SK-MEL-5 (cell line): Measurements from ENCODE around the gene TMEM132A. TPM values are rescaled to one million over a fixed set of nuclear protein-coding genes. Genes with fewer than 3 reads are reported as not detected.
A peak's percentile ranks its signal among the peaks of the same experiment; 100 is the strongest.
"Not testable (repeated sequence)": the region's sequence is repeated elsewhere in the genome, so short reads cannot be mapped to it uniquely, and the experiment has no call there.

Source experiments
- DNase-seq: peaks from one replicate; pipeline ENCODE4 v3.0.0-alpha.2; 2016; ENCODE audit warnings: low read depth, low spot score
- in situ Hi-C: cut with HindIII; loops from 2 replicates; pipeline ENCODE4 v1.10.0; 2016; ENCODE audit warnings: low sequenced_read_pairs, high pct_unique_total_duplicates, low pct_unique_long_range_greater_than_20kb
- total RNA-seq: library from RNA; depleted of rRNA; stranded (reverse); fragments of >200 nt; shearing (Covaris generic); gene quantifications from 2 replicates; pipeline ENCODE4 v1.2.3, GENCODE V29; 2014

TMEM132A gene
- total RNA-seq, 1 experiment from 2014 or later: 36.2 TPM

GRCh38 chr11:60968223-60968622 is 44.0 kb downstream of the TMEM132A start:
- no peak for DNase-seq
- in situ Hi-C loops: no loop called here

- in situ Hi-C loops: no loop called here
Observed at GRCh38 chr11:60970369-60970774, 46.1 kb downstream of the TMEM132A start.

GRCh38 chr11:60970890-60971289 is 46.6 kb downstream of the TMEM132A start:
- in situ Hi-C loops: no loop called here
- no peak for DNase-seq

More at GRCh38 chr11:60970369-60970774, 46.1 kb downstream of the TMEM132A start:
- peak; percentile 55 for DNase-seq

GRCh38 chr11:60971520-60971919 is 47.3 kb downstream of the TMEM132A start, which contains the start of gene CD6:
Gene CD6 (plus strand): TSS chr11:60971680. CDS start chr11:60971866, 186 bp downstream.
- DNase-seq: no peak
- in situ Hi-C loops: no loop called here

GRCh38 chr11:60972182-60973030 is 48.1 kb downstream of the TMEM132A start:
- in situ Hi-C loops: no loop called here
- DNase-seq: no peak

- in situ Hi-C loops: no loop called here
- no peak for DNase-seq
Observed at GRCh38 chr11:60973699-60974098, 49.4 kb downstream of the TMEM132A start.

- DNase-seq, in situ Hi-C loops: not testable (repeated sequence)
Observed at GRCh38 chr11:60974316-60974715, 50.1 kb downstream of the TMEM132A start.

- in situ Hi-C loops: no loop called here
- peak; percentile 89 for DNase-seq
Observed at GRCh38 chr11:60974726-60975125, 50.5 kb downstream of the TMEM132A start.

- in situ Hi-C loops: no loop called here
- DNase-seq: no peak
Observed at GRCh38 chr11:60977224-60977623, 53.0 kb downstream of the TMEM132A start.

- DNase-seq: no peak
- in situ Hi-C loops: no loop called here
Observed at GRCh38 chr11:60977836-60978235, 53.6 kb downstream of the TMEM132A start.

- in situ Hi-C loops: no loop called here
- DNase-seq: no peak
Observed at GRCh38 chr11:60978546-60979380, 54.5 kb downstream of the TMEM132A start.

- in situ Hi-C loops: no loop called here
- DNase-seq: no peak
Observed at GRCh38 chr11:60981515-60981914, 57.3 kb downstream of the TMEM132A start.

- no peak for DNase-seq
- in situ Hi-C loops: no loop called here
Observed at GRCh38 chr11:60982184-60982583, 57.9 kb downstream of the TMEM132A start.

- no peak for DNase-seq
- in situ Hi-C loops: no loop called here
Observed at GRCh38 chr11:60984149-60984548, 59.9 kb downstream of the TMEM132A start.

GRCh38 chr11:60984636-60985035 is 60.4 kb downstream of the TMEM132A start:
- DNase-seq: no peak
- in situ Hi-C loops: no loop called here

- no peak for DNase-seq
- in situ Hi-C loops: no loop called here
Observed at GRCh38 chr11:60985501-60985900, 61.2 kb downstream of the TMEM132A start.

- in situ Hi-C loops: no loop called here
Observed at GRCh38 chr11:60985991-60986915, 62.0 kb downstream of the TMEM132A start.

More at GRCh38 chr11:60985991-60986915, 62.0 kb downstream of the TMEM132A start:
- no peak for DNase-seq
